ACC112 (cell line): ENCODE measurements around the gene VEZF1.
A peak's percentile ranks its signal among the peaks of the same experiment; 100 is the strongest.

Experiments used
- H2AFZ ChIP-seq: fragments of 200-600 bp; sonication (generic); one replicate; pipeline ENCODE4 v1.6.0; 2017; ENCODE audit warnings: antibody characterized with exemption, low read length; ENCODE audit not compliant: unreplicated experiment
- H3K27ac ChIP-seq: fragments of 200-600 bp; sonication (generic); 2 replicates; pipeline ENCODE4 v1.5.1; 2014; ENCODE audit warnings: low read depth, mild to moderate bottlenecking, antibody characterized with exemption, low read length, moderate library complexity
- H3K27me3 ChIP-seq: fragments of 200-600 bp; sonication (generic); 2 replicates; pipeline ENCODE4 v1.6.1; 2014; ENCODE audit warnings: mild to moderate bottlenecking, antibody characterized with exemption, low read length, moderate library complexity, mixed read lengths; ENCODE audit not compliant: insufficient read depth
- H3K36me3 ChIP-seq: fragments of 200-600 bp; sonication (generic); 2 replicates; pipeline ENCODE4 v1.6.1; 2016; ENCODE audit warnings: mild to moderate bottlenecking, antibody characterized with exemption, low read length, moderate library complexity, mixed read lengths; ENCODE audit not compliant: insufficient read depth
- H3K4me1 ChIP-seq: fragments of 200-600 bp; sonication (generic); one replicate; pipeline ENCODE4 v1.6.1; 2016; ENCODE audit warnings: low read length, mixed read lengths; ENCODE audit not compliant: insufficient read depth, unreplicated experiment, control insufficient read depth
- H3K4me3 ChIP-seq: fragments of 200-600 bp; sonication (generic); 2 replicates; pipeline ENCODE4 v1.5.1; 2014; ENCODE audit warnings: mild to moderate bottlenecking, low read depth, low read length
- H3K79me2 ChIP-seq: fragments of 200-600 bp; sonication (generic); one replicate; pipeline ENCODE4 v1.6.0; 2016; ENCODE audit warnings: low read length; ENCODE audit not compliant: control insufficient read depth, unreplicated experiment, insufficient read depth

Gene VEZF1

GRCh38 chr17:57957120-57957850 is 30.8 kb downstream of the VEZF1 start:
- Histone ChIP-seq H3K79me2 (peaks cover 31% of the 10 kb centered on the region), H2AFZ (no peak overlapping the region), H3K27me3 (no peaks in the 10 kb centered on the region), H3K36me3 (no peaks in the 10 kb centered on the region), H3K4me1 (peaks cover 26% of the 10 kb centered on the region), H3K27ac (no peak overlapping the region), H3K4me3 (no peak overlapping the region)

DNA sequence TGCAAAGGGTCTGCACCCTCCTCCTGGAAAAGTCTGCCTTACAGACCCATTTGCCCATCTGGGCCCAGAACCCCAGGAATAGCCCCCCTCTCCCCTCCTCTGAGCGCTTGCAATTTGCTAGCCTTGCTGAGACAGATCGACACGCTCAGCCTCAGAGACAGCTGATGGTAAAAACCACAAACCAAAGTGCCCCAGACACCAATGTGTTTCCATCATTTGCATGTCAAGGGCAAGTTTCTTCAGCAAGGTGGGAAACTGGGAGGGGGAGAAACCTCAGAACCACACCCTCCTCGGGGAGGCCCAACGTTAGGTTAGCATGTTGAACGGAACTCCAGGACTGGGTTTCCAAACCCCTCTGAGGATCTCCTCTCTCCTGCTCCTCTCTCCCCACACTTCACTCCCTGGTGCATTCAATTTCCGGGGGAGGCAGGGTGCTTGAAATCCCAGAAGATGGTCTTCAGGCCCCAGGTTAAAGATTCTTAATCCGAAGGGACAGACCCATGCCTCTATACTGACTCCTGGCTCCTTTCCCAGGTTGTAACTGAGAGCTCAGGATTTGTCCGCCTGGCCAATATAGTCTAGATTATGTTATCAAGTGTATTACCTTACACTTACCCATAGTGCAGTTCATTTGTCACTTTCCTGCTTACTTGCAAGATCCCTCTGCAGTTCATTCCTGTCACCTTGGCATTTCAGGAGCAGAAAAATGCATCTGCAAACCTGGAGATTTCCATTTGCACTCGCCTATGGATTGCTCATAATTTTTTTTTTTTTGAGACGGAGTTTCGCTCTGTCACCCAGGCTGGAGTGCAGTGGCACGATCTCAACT is 31.5 kb downstream of the VEZF1 start:
- Histone ChIP-seq H3K27ac (no peak overlapping the region), H3K4me3 (no peak overlapping the region), H3K79me2 (peaks cover 36% of the 10 kb centered on the region), H2AFZ (no peak overlapping the region), H3K4me1 (peaks cover 31% of the 10 kb centered on the region), H3K27me3 (no peaks in the 10 kb centered on the region), H3K36me3 (no peaks in the 10 kb centered on the region)

DNA sequence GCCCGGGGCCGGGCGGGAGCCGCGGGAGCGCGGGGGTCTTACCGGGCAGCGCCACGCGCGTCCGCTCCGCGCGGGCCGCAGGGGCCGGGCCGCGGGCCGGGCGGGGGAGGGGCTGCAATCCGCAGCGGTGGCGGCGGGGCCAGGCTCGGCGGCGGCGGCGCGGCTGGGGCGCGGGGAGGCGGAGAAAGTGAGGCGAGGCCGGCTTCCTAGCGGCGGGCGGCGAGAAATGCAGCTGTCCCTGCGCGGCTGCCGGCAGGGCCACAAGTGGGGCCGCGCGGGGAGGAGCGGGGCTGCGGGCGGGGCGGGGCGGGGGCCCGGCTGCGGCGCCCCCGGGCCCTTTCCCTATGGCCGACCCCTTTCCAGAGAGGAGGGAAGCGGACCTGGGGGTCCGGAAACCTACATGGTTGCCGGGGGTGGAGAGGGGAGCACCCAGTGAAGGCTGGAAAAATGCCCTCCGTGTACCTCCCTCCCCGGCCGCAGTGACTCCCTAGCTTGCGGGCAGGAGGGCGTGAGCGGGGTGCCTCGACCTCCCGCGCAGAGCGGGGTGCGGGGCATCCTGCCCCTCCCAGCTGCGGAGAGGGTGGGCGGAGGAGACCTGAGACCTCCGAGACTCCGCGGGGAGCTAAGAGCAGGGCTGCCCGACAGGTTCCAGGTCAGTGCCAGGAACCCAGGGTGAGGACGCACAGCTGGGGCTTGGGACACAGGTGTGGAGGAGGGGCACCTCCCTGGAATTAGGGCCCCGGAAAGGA is 32.7 kb downstream of the VEZF1 start, which contains the start of gene CUEDC1:
Gene CUEDC1 (minus strand): TSS at position 230 of the 749 bp plus-strand sequence. CDS start 69,848 bp downstream, outside the sequence.
- peak within 1 kb of the TSS; percentile 75 for H2AFZ ChIP-seq
- H3K27ac ChIP-seq, result peak within 1 kb of the TSS; percentile 62

DNA sequence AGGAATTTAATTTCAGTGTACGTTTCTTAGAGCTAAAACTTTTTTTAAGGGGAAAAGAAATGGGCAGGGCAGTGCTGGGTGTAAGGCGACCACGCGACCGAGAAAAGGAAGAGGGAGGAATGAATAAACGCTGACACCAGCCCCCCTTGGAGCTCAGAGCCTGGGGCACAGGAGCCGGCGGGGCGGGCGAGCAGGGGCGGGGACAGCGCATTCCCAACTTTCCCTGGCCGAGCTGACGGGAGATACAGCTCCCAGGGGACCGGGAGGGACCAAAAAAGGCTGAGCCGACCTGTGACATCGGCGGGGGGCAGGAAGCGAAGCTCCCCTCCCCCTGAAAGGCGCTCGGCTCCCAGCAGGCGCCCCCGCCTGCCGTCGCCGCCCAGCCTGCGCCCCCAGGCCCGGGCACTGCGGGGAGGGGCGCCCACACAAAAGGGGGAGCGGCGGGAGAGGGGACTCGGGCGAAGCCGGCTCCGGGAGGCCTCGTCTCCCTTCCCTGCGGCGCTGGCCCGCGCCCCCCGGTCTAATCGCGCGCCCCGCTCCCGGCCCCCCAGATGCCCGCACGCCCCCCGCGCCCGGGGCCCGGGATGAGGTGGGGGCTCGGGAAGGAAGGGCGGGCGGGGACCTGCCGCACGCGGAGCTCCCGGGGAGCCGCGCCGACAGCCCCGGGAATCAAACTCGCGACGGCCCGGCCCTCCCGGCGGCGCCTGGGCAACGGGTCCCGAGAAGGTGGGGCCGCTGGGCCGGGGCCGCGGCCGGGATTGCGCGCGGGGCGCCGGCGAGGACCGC is 33.5 kb downstream of the VEZF1 start:
- Histone ChIP-seq H3K4me3 (peak overlapping the region; percentile 87), H3K36me3 (no peaks in the 10 kb centered on the region), H3K27ac (peak overlapping the region; percentile 62), H3K27me3 (no peaks in the 10 kb centered on the region), H3K4me1 (peaks cover 48% of the 10 kb centered on the region), H3K79me2 (peaks cover 49% of the 10 kb centered on the region), H2AFZ (peak overlapping the region; percentile 75)

More for the DNA sequence above, 32.7 kb downstream of the VEZF1 start, which contains the start of gene CUEDC1:
- H3K79me2 ChIP-seq, result peaks cover 45% of the 10 kb centered on the region
- H3K27me3 ChIP-seq, result no peaks in the 10 kb centered on the region
- peak within 1 kb of the TSS; percentile 90 for H3K4me3 ChIP-seq
- peaks cover 42% of the 10 kb centered on the region for H3K4me1 ChIP-seq
- no peaks in the 10 kb centered on the region for H3K36me3 ChIP-seq

DNA sequence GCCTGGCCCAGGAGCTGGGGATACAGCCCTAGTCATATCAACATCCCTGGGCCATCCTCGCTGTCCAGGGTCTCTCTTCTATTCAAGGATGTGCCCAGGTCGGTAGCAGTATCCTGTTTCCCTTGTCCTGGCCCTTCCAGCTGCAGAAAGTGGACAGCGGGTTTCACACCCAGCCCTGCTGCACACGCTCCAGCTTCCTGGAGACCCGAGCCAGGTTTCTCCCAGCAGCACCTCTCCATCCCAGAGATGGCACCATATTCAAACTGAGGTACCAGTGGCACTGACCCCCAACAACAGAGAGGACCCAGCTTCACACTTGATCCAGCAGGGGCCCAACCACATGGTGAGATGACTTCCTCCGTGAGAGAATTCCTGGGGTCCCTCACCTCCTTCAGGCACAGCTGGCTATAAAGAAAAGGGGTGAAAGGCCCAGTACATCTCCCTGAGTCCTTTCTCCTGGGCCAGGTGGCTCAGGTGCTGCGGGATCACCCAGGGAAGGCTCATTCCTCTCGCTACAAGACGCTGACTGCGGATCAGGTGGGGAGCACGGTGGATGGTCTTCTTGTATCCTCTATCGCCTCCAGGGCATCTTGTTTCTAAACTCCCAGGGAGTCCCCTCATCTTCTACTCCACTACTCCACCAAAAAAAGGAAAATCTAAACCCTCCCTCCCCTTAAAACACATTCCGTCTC is 34.2 kb downstream of the VEZF1 start:
- peak overlapping the region; percentile 87 for H3K4me3 ChIP-seq
- peaks cover 55% of the 10 kb centered on the region for H3K4me1 ChIP-seq
- no peaks in the 10 kb centered on the region for H3K36me3 ChIP-seq
- H3K27me3 ChIP-seq, result no peaks in the 10 kb centered on the region
- H2AFZ ChIP-seq, result no peak overlapping the region
- H3K27ac ChIP-seq, result peak overlapping the region; percentile 62
- peaks cover 49% of the 10 kb centered on the region for H3K79me2 ChIP-seq

DNA sequence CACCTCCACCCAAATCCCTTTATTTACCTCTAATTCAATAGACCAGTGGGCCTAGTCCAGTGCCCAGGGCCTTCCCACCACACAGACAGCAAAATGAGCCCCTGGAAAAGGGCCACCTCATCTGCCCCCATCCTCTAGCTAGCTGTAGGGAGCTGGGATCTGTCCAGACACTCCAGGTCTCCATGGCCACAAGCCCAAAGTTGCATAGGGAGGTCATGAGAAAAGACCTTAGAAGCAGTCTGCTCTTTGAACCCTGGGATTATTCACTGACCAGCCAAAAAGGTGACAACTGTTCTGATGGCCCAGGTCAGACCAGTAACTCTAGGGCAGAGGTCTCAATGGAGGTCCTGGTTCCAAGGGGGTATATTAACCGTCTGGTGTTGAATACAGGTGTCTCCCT is 34.8 kb downstream of the VEZF1 start:
- Histone ChIP-seq H3K36me3 (no peaks in the 10 kb centered on the region), H3K79me2 (peaks cover 52% of the 10 kb centered on the region), H3K27ac (peak overlapping the region; percentile 39; the same call in 1 of the 2 replicates), H3K4me1 (peaks cover 59% of the 10 kb centered on the region), H2AFZ (no peak overlapping the region), H3K27me3 (no peaks in the 10 kb centered on the region), H3K4me3 (peak overlapping the region; percentile 38; the same call in 1 of the 2 replicates)

- Histone ChIP-seq H2AFZ (no peak overlapping the region), H3K79me2 (peaks cover 77% of the 10 kb centered on the region), H3K4me3 (no peak overlapping the region), H3K27me3 (no peaks in the 10 kb centered on the region), H3K4me1 (peaks cover 79% of the 10 kb centered on the region), H3K27ac (peak overlapping the region; percentile 95), H3K36me3 (no peaks in the 10 kb centered on the region)
Observed at GRCh38 chr17:57949649-57950048, 38.4 kb downstream of the VEZF1 start.

DNA sequence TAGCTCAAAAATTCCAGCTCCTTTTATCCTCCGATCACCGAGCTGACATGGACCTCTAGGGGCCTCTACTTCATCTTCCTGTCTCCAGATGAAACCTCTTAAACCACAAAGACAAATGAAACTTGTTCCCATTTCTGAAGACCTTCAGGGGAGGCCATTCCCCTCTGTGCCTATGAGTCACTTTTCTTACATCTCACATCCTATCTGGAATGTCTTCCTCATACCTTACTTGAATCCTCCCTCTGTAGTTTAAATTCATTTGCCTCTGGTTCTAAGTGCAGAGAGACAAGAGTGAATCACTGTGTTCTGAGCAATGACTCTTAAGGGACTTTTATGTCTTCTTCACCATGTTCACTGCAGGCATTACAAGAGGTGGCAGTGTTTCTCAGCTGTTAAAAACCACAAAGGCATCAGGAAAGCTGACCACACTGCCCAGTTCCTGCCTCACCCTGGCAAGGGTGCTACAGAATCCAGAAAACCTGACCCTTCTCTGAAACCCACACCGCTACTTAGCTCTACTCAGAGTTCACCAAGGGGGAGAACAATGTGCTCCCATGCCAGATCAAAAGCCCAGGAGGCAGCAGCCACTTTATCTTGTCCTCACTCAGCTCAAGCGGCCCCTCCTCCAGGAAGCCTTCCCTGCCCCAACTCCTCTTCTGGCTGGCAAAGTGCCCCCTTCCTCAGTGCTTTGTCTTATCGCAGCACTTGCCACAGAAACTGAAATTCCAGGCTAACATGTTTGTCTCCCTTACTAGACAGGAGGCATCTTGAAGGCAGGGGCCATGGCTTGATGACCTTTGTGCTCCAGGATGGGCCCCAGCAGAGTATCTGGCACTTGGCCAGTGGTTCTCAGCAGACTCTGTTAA is 39.3 kb downstream of the VEZF1 start:
- no peak overlapping the region for H2AFZ ChIP-seq
- peak overlapping the region; percentile 95 for H3K27ac ChIP-seq
- peaks cover 74% of the 10 kb centered on the region for H3K79me2 ChIP-seq
- no peaks in the 10 kb centered on the region for H3K27me3 ChIP-seq
- H3K4me1 ChIP-seq, result peaks cover 77% of the 10 kb centered on the region
- H3K4me3 ChIP-seq, result peak overlapping the region; percentile 47
- H3K36me3 ChIP-seq, result no peaks in the 10 kb centered on the region

DNA sequence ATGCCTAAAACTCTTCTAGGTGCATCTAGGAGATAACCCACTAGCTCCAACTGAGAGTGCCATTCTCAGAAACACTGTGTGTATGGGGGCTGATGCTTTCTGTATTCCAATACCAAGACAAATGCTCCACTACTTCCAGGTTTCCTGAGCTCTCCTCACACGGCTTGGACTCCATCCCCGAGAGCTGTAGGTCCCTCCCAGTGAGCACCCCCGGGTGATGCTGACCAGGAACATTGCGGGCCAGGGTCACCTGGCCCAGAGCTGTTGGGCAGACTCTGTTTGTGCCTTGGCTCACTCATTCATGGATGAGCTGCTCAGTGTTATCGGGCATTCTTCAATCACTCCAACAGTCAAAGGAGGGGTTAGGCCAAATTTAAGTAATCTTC is 39.9 kb downstream of the VEZF1 start:
- no peaks in the 10 kb centered on the region for H3K27me3 ChIP-seq
- peak overlapping the region; percentile 95 for H3K27ac ChIP-seq
- H3K4me1 ChIP-seq, result peaks cover 77% of the 10 kb centered on the region
- H3K36me3 ChIP-seq, result no peaks in the 10 kb centered on the region
- peaks cover 74% of the 10 kb centered on the region for H3K79me2 ChIP-seq
- H3K4me3 ChIP-seq, result peak overlapping the region; percentile 47
- no peak overlapping the region for H2AFZ ChIP-seq
